GM12892 (cell line): ENCODE measurements around the gene GLB1L3.

Experiments used
- POLR2AphosphoS5 ChIP-seq: IDR thresholded peaks from 2 replicates; pipeline ENCODE4 v1.6.1; 2011; ENCODE audit warnings: low read depth, low read length, control low read depth
- TAF1 ChIP-seq: IDR thresholded peaks from 2 replicates; pipeline ENCODE4 v1.6.1; 2011; ENCODE audit warnings: low read depth, mild to moderate bottlenecking, control low read depth, low read length, borderline replicate concordance

DNA sequence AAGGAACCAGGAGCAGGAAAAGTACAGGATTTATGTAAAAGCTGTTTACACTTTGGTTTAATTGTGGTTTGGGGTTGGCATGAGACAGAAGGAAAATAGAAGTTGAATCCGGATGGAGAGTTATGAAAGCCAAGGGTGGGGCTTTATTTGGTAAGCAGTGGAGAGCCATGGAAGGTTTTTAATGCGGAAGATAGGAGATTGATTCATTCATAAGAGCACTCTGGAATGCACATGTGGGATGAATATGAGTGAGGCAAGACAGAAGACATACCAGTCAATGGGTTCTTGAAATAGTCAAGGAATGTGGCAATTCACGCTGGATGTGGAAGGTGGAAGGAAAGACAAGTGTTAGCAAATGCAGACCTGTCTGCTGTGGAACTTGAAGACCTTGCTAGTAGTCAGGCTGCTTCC is 9.3 kb upstream of the GLB1L3 start:
- TF ChIP-seq POLR2AphosphoS5, result no peak
- no peak for TF ChIP-seq TAF1
